Gastrocnemius medialis (tissue), 4 donors: ENCODE data around the gene MARVELD1.

Source experiments
- POLR2A ChIP-seq, 2 donors: fragments of 450-650 bp; IDR thresholded peaks; one replicate each; pipeline ENCODE4 v1.6.1; 2017; ENCODE audit warnings: antibody characterized with exemption in 2 of 2, mild to moderate bottlenecking in 2 of 2, moderate library complexity in 2 of 2
- TF ChIP-seq, protein P1 (sequence below), 5 experiments: fragments of 450-650 bp in 3 of 5; fragments of 200-600 bp in 2 of 5; sonication (generic) in 2 of 5; IDR thresholded peaks in 4 of 5; conservative IDR thresholded peaks in 1 of 5; 1 replicate in 4 of 5; 2 replicates in 1 of 5; pipeline ENCODE4 v1.5.1; 2016 to 2019; ENCODE audit warnings: antibody characterized with exemption in 5 of 5, mild to moderate bottlenecking in 3 of 5, moderate library complexity in 3 of 5

DNA sequence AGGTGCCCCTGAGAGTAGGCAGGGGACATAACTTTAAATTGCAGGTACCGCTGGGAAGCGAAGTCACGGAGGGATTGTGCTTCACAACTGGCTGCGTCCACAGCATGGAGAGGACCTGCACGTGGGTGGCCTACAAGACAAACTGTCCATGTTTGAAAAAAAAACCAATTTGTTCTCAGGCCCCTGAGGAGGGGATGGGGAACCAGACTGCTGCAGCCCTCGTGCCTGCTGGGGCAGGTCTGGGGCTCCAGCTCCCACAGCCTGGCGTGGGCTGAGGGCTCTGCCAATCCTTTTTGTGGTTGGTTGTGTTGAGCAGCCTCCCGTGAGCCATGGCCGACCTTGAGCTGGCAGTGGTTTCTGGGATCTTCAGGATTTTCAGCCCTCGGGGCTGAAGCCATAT, 48.5 kb downstream of the MARVELD1 start:
- TF ChIP-seq, protein P1, sequence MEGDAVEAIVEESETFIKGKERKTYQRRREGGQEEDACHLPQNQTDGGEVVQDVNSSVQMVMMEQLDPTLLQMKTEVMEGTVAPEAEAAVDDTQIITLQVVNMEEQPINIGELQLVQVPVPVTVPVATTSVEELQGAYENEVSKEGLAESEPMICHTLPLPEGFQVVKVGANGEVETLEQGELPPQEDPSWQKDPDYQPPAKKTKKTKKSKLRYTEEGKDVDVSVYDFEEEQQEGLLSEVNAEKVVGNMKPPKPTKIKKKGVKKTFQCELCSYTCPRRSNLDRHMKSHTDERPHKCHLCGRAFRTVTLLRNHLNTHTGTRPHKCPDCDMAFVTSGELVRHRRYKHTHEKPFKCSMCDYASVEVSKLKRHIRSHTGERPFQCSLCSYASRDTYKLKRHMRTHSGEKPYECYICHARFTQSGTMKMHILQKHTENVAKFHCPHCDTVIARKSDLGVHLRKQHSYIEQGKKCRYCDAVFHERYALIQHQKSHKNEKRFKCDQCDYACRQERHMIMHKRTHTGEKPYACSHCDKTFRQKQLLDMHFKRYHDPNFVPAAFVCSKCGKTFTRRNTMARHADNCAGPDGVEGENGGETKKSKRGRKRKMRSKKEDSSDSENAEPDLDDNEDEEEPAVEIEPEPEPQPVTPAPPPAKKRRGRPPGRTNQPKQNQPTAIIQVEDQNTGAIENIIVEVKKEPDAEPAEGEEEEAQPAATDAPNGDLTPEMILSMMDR (IDR thresholded peaks at IDR 0.05 in 4 of 5, conservative IDR thresholded peaks at IDR 0.05 in 1 of 5) = no peak
- TF ChIP-seq POLR2A (IDR thresholded peaks at IDR 0.05) = no peak
